Limb (tissue), 2 donors: ENCODE measurements around the gene NCF1.
"Not testable (repeated sequence)": the region's sequence is repeated elsewhere in the genome, so short reads cannot be mapped to it uniquely, and the experiment has no call there.

Experiments used
- DNase-seq, 2 donors: peaks; one replicate each; pipeline ENCODE4 v3.0.0-alpha.2; 2016; ENCODE audit errors: extremely low spot score in 2 of 2

The NCF1 gene

DNA sequence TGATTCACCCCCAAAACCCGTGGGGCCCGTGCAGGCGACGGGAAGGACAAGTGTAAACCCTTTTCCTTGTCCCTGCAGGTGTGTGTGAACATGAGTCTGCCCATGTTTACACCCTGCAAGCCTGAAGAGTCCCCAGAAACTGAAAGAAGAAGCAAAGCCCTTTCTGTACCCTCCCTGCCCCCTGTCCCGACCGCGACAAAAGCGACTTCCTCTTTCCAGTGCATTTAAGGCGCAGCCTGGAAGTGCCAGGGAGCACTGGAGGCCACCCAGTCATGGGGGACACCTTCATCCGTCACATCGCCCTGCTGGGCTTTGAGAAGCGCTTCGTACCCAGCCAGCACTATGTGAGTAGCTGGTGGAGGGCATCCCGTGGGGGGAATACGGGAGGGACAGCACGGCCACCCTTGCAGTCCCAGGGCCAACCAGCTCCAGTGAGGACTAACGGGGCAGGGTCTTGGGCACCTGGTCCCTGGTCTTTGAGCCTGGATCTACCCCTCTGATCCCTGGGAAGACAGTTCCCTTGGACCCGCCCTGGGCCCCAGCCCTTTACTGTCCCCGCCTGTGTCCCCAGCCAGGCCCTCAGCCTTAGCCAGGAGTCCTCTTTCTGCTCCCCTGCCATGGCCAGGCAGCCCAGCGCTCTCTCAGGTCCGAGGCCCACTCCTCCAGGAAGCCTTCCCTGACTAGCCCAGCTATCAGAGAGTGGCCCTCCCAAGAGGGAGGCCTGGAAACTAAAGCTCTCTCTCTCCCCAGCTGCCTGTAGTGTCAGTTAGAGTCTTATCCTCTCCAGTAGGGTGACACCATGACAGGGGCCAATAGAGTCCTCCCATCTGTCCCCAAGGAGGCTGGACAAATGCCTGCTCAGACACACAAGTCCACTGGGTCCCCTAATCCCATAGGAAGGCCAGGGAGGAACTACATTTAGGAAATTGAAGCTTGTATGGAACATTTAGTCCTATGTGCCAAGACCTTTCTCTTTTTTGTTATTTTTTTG is at the start of gene NCF1:
Gene NCF1, plus strand, starts transcription at position 252 of the 991 bp plus-strand sequence. Its CDS starts 21 bp downstream, at position 273.
- not testable (repeated sequence) for DNase-seq

DNA sequence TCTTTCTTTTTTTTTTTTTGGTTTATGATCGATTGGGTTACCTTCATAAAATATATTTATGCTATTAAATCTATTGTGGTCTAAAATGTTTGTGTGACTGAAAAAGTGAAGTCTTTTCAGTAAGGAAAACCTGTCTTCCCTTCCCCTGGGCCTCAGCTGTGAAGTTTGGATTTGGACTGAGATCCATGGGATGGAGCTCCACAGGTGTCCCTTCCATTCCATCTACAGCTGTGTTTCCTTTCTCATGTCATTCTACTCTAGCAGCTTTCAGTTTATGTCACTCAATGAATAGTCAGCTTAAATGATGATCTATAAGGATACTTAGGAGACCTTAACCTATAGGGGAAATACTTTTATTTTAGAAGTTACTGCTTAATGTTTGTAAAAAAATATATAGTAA is 48.0 kb upstream of the NCF1 start:
- no peak for DNase-seq

DNA sequence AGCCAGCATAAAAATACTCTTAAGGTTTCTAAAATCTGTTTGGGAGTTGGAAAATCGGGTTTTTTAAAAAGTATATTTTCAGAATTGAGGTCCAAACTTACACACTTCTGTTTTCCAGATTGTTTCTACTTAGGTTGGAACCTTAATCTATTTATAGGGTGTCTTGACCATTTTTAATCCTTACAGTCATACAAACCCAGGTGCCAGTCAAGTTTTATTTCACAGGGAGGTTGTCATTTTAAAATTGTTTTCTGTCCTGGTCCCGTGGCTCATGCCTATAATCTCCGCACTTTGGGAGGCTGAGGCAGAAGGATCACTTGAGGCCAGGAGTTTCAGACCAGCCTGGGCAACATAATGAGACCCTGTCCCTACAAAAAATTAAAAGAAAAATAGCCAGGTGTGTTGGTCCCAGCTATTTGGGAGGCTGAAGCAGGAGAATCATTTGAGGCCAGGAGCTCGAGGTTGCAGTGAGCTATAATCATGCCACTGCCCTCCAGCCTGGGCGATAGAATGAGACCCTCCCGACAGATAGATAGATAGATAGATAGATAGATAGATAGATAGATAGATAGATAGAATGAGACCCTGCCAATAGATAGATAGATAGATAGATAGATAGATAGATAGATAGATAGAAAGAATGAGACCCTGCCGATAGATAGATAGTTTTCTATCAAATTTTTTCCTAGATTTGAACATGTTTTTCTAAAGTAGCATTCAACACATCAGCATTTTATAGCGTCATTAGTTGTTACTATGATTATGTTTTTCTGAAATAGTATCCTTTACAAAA is 47.3 kb upstream of the NCF1 start:
- no peak for DNase-seq

DNA sequence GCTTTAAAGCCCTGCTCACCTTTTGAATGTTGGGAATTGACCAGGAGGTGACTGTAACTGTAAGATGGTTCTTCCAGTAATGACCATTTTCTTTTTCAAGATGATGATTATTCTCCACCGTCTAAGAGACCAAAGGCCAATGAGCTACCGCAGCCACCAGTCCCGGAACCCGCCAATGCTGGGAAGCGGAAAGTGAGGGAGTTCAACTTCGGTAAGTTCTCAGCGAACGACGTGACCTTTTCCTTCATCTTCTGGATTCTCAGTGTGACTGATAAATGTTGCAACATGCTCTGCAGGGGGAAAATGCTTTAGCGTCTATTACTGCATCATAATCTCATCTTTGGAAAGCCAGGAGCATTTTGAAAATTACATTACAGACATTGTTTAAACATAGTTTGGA is 45.1 kb upstream of the NCF1 start:
- not testable (repeated sequence) for DNase-seq

DNA sequence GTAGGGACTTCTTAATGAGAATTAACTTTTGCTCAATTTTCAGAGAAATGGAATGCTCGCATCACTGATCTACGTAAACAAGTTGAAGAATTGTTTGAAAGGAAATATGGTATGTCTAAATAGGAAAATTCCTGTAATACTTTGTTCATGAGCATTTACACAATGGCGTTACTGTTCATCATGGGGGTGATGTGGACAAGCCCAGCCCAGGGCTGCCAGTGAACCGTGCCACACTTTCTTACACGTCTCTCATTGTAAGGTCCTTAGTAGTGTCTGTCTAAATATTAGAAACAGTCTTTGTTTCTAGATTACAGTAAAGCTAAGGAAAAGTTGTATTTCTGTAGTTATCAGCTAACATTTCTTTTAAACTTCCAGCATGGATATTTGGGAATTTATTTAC is 43.6 kb upstream of the NCF1 start:
- DNase-seq: not testable (repeated sequence)

DNA sequence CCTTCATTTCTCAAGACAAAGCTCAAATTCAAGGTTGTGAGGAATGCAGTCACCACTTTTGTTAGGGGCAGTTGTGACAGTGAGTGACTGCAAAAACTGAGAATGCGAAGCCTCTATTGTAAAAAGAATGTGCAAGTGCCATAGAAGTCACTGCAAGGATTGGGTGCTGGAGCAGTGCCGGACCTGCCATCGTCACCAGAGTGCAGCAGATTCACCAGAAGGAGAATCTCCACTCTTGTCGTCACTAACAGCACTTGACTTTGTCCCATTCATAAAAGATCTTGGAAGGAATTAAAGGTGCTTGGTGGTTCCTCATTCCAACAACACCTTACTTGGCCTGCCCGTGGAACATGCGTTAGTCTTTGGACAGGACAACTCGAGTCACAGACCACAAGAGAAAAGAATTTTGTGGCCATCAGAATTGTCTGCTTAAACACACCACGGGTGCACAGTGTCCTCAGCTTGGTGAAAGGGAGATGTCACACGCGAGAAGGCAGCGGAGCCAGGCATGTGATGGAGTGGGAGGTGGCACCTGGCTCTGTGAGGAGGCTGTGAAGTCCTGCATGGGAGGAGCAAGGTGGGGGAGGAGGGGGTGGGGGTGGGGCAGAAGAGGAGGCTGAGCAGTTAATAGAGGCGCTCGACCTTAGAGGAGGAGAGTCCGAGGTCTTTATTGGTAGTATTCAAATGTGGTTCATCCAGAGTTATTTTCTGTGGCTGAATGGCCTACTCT is 33.7 kb upstream of the NCF1 start:
- not testable (repeated sequence) for DNase-seq

DNA sequence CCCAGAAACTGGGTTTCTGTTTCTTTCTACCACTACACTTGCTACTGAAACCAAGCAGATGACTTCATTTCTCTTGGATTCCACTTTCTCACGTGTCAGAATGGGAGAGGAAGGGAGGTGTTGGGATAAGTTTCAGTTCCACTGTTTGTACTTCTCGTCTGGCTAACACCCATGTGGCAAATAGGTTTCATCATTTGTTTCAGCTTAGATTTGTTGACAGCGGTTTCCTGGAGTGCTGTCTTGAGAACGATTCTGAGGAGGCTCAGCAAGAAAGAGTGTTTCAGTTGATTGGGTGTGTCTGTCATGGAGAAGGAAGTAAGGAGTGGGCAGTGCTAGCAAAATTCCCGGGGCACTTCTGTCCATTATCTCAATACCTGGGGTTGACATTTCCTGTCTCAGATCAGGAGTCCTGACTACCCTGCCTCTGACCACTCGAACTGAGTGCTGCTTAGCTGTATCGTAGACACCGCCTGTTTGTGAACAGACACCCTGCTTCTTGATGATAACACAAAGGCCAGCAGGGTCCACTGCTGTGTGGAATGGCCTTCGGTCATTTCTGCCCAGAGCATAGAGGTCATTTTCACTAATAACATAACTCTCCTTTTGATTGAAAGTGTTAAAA is 29.8 kb upstream of the NCF1 start:
- DNase-seq: not testable (repeated sequence)

DNA sequence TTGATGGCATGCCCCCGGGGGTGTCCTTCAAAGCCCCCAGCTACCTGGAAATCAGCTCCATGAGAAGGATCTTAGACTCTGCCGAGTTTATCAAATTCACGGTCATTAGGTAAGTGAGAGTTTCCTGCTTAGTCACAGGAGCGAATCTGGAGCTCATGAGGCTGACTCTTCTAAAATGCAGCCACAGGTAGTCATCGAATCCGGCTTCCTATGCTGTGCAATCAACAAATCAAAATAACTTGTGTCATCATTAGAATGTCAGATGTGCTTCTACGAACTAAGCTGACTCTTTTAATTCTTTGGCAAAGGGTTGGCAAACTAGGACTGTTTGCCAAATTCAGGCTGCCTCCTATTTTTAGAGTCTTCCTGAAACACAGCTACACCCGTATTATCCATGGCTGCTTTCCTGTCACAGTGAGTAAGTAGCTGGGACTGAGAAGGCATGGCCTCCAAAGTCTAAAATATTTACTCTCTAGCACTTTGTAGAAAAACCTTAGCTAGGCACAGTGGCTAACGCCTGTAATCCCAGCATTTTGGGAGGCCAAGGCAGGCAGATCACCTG is 19.8 kb upstream of the NCF1 start:
- not testable (repeated sequence) for DNase-seq

DNA sequence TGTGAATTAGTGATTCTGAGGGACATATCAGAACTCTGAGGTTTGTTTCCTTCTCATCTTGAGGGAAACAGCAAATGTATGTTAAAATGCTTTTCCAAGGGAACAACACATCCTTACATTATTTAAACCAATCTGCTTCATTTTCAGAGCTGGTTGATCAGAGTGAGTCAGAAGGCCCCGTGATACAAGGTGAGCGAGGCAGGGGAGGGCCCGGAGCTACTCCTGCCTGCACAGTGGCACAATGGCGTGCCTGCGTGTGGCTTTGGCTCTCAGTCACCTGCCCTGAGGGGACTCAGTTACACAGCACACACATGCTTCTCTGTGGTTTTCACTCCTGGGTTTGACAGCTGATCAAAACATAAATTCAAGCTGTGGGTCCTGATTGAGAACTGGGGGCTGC is 17.1 kb upstream of the NCF1 start:
- not testable (repeated sequence) for DNase-seq

DNA sequence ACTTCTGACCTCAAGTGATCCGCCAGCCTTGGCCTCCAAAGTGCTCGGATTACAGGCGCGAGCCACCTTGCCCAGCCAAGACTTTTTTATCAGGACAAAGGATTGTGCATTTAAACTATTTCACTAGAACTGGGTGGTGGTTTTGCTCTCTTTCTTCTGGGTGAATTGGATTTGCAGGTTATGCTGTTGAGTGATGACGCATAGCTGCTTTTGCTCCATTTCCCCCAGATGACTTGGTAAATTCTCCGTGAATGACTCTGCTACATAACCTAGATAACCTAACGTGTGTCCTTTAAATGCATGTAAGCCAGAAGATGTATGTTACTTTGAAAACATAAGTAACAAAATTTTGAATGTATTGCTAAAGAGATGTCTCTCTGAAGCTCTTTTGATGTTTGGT is 15.5 kb upstream of the NCF1 start:
- not testable (repeated sequence) for DNase-seq

DNA sequence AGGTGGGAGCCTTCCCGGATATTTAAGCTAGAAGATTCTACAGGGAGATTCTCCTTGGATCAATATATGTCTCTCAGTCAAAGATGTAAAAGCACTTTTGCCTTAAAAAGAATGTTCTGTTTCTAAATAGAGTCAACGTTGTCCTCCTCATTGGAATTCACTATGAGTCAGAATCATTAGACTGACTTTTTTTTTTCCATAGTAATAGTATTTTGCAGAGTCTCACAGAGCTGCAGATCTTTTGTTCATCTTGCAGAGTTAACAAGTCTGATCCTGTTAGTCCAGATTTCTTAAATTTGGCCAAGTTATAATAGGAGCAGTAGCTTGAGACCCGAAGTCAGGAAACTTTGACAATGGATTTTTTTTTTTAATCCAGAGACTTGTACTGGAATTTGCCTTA is 14.8 kb upstream of the NCF1 start:
- not testable (repeated sequence) for DNase-seq

DNA sequence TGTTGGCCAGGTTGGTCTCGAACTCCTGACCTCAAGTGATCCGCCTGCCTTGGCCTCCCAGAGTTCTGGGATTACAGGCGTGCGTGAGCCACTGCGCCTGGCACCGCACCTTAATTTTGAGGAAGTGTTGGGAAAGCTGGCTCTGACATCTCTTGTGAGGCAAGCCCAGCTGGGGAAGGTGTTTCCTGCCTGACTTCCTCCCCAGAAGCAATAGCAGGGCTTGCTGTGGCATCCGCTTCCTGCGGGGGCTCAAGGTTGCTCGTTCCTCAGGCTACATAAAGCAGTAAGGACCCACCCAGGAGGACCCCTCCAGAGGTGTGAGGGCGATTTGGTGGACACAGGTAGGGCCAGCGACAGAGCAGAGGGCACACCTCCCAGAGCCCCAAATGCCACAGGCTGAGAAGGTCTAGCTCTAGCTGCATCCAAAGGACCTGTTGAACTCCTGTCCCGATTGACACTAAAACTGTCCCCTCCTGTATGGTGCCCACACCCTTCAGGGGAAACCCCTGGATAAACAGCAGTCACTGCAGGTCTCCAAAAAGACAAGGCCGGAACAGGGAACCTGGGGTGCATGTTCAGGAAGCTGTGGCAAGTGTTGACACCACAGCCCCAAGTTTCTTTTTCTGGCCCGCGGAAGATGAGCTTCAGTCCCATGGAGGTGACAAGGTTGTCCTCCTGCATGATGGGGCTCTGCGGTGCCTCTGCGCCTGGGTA is 8.4 kb upstream of the NCF1 start:
- DNase-seq: not testable (repeated sequence)

DNA sequence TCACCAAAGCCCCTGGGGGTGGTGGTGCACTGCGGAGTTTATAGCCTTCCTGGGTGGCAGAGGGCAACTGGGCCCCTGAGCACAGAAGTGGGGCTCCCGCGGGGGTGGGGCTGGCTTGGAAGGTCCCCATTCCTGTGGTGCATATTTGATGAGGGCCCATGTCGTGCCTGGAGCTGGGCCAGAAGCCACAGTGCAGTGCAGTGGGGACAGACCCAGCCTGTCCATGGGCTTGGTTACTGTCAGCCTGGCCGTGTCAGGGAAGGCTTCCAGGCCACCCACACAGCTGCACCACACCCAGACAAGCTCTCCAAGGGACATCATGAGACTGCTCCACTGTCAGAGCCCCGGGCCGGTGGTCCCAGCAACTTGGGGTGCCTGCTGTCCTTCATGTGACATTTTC is 7.3 kb upstream of the NCF1 start:
- DNase-seq: not testable (repeated sequence)

DNA sequence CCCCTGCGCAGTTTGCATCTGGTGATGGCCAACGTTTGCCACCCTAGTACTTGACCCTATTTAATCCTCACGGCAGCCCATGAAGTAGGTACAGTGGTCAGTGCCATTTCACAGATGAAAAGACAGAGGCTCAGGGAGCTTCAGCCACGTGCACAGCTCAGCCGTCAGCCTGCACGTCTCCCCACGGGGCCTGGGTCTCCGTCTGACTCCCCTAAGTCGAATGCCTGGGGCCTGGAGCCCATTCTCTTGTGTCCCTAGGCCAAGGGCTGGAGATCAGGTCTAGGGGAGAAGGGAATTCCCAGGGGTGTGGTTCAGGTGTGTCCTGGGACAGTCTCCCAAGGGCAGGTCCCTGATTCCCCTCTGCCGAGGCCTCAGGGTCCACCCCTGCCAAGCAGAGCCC is 6.8 kb upstream of the NCF1 start:
- DNase-seq: peak in 1 of 2 donors; percentile 17

DNA sequence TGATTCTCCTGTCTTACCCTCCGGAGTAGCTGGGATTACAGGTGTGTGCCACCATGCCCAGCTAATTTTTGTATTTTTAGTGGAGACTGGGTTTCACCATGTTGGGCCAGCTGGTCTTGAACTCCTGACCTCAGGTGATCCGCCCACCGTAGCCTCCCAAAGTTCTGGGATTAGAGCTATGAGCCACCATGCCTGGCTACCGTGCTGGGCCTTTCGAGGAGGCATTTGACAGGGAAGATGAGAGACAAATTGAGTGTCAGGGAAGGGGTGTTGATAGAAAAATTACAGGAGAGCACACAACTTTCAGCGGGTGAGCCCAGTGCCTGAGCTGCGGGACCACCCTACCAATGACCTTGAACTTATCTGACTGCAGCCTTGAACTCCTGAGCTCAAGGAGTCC is 3.7 kb upstream of the NCF1 start:
- DNase-seq: not testable (repeated sequence)

DNA sequence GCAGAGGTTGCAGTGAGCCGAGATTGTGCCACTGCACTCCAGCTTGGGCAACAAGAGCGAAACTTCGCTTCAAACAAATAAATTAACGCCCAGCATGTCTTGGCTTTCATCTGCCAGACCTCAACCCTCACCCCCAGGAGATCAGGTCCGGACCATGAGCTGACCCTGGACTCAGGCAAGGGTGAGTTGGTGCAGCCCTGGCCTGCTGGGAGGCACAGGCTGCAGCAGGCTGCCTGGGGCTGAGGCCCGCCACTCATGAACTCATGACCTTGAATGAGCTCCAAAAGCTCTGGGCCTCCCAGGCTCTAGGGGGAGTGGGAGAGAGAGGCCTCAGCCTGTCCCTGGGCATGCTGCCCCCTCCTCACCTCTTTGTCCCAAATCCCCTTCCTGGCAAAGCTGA is 1.7 kb upstream of the NCF1 start:
- not testable (repeated sequence) for DNase-seq

DNA sequence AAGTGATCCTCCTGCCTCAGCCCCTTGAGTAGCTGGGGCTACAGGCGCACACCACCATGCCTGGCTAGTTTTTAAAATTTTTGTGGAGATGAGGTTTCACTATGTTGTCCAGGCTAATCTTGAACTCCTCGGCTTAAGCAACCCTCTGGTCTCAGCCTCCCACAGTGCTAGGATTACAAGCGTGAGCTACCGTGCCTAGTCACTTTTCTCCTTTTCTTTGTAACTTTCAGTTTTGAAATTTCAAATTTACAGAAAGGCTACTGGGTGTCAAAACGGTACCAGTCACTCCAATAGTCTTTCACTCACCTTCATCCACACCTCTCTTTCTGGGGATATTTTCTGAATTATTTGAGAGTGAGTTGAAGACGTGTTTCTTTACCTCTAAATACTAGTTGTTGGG is 1.3 kb downstream of the NCF1 start:
- not testable (repeated sequence) for DNase-seq

DNA sequence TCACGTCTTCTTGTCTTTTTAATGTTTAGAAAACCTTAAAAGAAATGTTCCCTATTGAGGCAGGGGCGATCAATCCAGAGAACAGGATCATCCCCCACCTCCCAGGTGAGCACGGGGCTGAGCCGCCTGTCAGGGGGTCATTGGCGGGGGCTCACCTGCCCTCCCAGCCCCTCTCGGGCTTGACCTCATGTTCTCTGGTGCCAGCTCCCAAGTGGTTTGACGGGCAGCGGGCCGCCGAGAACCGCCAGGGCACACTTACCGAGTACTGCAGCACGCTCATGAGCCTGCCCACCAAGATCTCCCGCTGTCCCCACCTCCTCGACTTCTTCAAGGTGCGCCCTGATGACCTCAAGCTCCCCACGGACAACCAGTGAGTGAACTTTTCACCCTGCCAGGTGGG is 5.2 kb downstream of the NCF1 start:
- DNase-seq: not testable (repeated sequence)

DNA sequence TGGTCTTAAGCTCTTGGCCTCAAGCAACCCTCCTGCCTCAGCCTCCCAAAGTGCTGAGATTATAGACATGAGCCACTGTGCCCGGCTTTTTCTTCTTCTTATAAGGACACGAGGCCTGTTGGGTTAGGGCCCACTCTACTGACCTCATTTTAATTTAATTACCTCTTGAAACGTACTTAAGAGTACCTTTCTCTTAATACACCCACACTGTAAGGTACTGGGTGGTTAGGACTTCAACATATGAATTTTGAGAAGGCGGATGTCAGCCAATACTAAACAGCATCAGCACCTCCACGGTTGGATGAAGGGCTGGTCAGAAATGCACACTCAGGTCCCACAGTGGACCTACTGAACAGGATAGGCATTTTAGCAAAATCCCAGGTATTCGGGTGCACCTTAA is 7.9 kb downstream of the NCF1 start:
- DNase-seq: not testable (repeated sequence)

DNA sequence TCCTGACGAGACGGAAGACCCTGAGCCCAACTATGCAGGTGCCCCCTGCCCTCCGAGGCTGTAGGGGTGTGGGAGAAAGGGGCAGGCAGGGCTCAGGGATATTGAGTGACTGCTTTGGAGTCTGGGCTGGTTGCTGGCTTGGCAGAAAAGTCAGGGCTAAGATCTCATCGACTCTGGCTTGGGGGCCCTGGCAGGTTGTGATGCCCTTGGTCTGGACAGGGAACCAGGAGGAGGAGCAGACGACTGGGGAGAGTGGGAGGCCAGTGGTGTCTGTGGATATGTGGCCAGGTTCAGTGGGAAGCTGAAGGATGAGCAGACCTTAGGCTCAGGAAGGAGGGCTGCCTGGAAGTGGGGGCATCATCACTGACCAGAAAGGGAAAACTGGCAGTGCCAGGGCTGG is 9.8 kb downstream of the NCF1 start:
- not testable (repeated sequence) for DNase-seq
